Heart left ventricle (tissue), 13 donors: Measurements from ENCODE around the gene WDR89.

Experiments used
- CTCF ChIP-seq, 12 donors: fragments of 200-600 bp; sonication (generic) in 4 of 12; IDR thresholded peaks; one replicate each; pipeline versions ENCODE4 v1.5.0 to v1.8.0; 2018 to 2022; ENCODE audit warnings: antibody characterized with exemption in 12 of 12, mild to moderate bottlenecking in 5 of 12
- POLR2A ChIP-seq, 2 donors: fragments of 450-650 bp; IDR thresholded peaks; one replicate each; pipeline ENCODE4 v1.6.1; 2017; ENCODE audit warnings: antibody characterized with exemption in 2 of 2, mild to moderate bottlenecking in 2 of 2, moderate library complexity in 2 of 2
- donor health status: ischemic (EF 13 %, LVEDD 7.1; RV severe dilation, severe dysfunction).
- donor health status: DM: no; HTN: yes; CAD: no.
- donor health status: DM: no; HTN: no; CAD: no.
- donor health status: ischemic (EF 25% LVEDD 6.9; RV normal size, moderate dysfunction).
- donor health status: ischemic (EF 25% LVEDD 5.7; RV mildly dilated, moderate dysfunction).
- donor health status: ischemic (EF 35%, LVEDD 5.7; RV mildly dilated, moderate dysfunction).
- donor health status: nonischemic (EF 11% LVEDD 7.7; RV severe dilation, severe dysfunction).
- donor health status: DM: yes; HTN: yes; CAD: no.
- donor health status: PGD.
- donor health status: ischemic (EF 29% LVEDD 5.4; RV normal size, mild dysfunction).
- donor health status: nonischemic (EF 23%, LVEDD 6.1; RV moderate dilation, normal function).

- no peak for TF ChIP-seq POLR2A (IDR thresholded peaks at IDR 0.05)
- no peak for TF ChIP-seq CTCF (IDR thresholded peaks at IDR 0.05)
Measured at GRCh38 chr14:63659726-63660125, 18.1 kb upstream of the WDR89 start.
